MM.1S (cell line): Measurements from ENCODE around the gene RUFY4.

Source experiments
- DNase-seq: peaks from one replicate; pipeline ENCODE4 v3.0.0-alpha.2; 2015
- H2AFZ ChIP-seq: fragments of 300-600 bp; sonication (generic); 2 replicates; pipeline ENCODE4 v1.6.0; 2016; ENCODE audit warnings: antibody characterized with exemption, low read length
- H3F3A ChIP-seq: fragments of 300-600 bp; sonication (generic); 2 replicates; pipeline ENCODE4 v1.6.1; 2016; ENCODE audit warnings: mild to moderate bottlenecking, antibody characterized with exemption, low read length, moderate library complexity, mixed read lengths; ENCODE audit not compliant: insufficient read depth
- H3K27ac ChIP-seq: fragments of 300-600 bp; sonication (generic); 2 replicates; pipeline ENCODE4 v1.5.1; 2016; ENCODE audit warnings: mild to moderate bottlenecking, low read length
- H3K27me3 ChIP-seq: fragments of 300-600 bp; sonication (generic); replicated peaks from 2 replicates; pipeline ENCODE4 v1.6.0; 2016; ENCODE audit warnings: low read length; ENCODE audit not compliant: insufficient read depth
- H3K36me3 ChIP-seq: fragments of 300-600 bp; sonication (generic); replicated peaks from 2 replicates; pipeline ENCODE4 v1.6.1; 2016; ENCODE audit warnings: mild to moderate bottlenecking, low read length, mixed read lengths; ENCODE audit not compliant: insufficient read depth
- H3K4me1 ChIP-seq: fragments of 300-600 bp; sonication (generic); 2 replicates; pipeline ENCODE4 v1.6.1; 2016; ENCODE audit warnings: low read length, mixed read lengths
- H3K4me2 ChIP-seq: fragments of 300-600 bp; sonication (generic); 2 replicates; pipeline ENCODE4 v1.6.0; 2016; ENCODE audit warnings: low read depth, low read length
- H3K4me3 ChIP-seq: fragments of 300-600 bp; sonication (generic); 2 replicates; pipeline ENCODE4 v1.5.1; 2016; ENCODE audit warnings: low read length, mixed read lengths
- H3K79me2 ChIP-seq: fragments of 300-600 bp; sonication (generic); 2 replicates; pipeline ENCODE4 v1.6.1; 2016; ENCODE audit warnings: mixed run types, low read length, mixed read lengths
- H3K9ac ChIP-seq: fragments of 300-600 bp; sonication (generic); 2 replicates; pipeline ENCODE4 v1.6.1; 2016; ENCODE audit warnings: low read length, mixed read lengths
- H3K9me2 ChIP-seq: fragments of 300-600 bp; sonication (generic); replicated peaks from 2 replicates; pipeline ENCODE4 v1.6.1; 2016; ENCODE audit warnings: mild to moderate bottlenecking, low read length, mixed read lengths; ENCODE audit not compliant: insufficient read depth
- H3K9me3 ChIP-seq: fragments of 300-600 bp; sonication (generic); replicated peaks from 2 replicates; pipeline ENCODE4 v1.6.1; 2016; ENCODE audit warnings: mild to moderate bottlenecking, low read length, mixed read lengths; ENCODE audit not compliant: insufficient read depth
- H4K20me1 ChIP-seq: fragments of 300-600 bp; sonication (generic); 2 replicates; pipeline ENCODE4 v1.6.1; 2016; ENCODE audit warnings: mild to moderate bottlenecking, low read length, moderate library complexity, mixed read lengths; ENCODE audit not compliant: insufficient read depth
- CTCF ChIP-seq: fragments of 300-600 bp; sonication (generic); IDR thresholded peaks from 2 replicates; pipeline ENCODE4 v1.5.1; 2016; ENCODE audit warnings: antibody characterized with exemption, low read length, mixed read lengths
- EZH2 ChIP-seq: fragments of 300-600 bp; sonication (generic); optimal IDR thresholded peaks from 2 replicates; pipeline ENCODE3; 2017; ENCODE audit warnings: low read depth, mild to moderate bottlenecking, antibody characterized with exemption, low read length, mixed read lengths
- EZH2phosphoT487 ChIP-seq: fragments of 300-600 bp; sonication (generic); IDR thresholded peaks from 2 replicates; pipeline ENCODE4 v1.6.1; 2018; ENCODE audit warnings: antibody characterized with exemption, low read length

RUFY4 gene

GRCh38 chr2:218060118-218060517, 8.9 kb upstream of the RUFY4 start:
- no peak overlapping the region for H3K4me2 ChIP-seq
- no peaks in the 10 kb centered on the region for H3K36me3 ChIP-seq
- H3K4me1 ChIP-seq = no peaks in the 10 kb centered on the region
- H4K20me1 ChIP-seq = no peaks in the 10 kb centered on the region
- no peak overlapping the region for H3K27ac ChIP-seq
- H3K4me3 ChIP-seq = no peak overlapping the region
- H3K9me2 ChIP-seq = no peaks in the 10 kb centered on the region
- DNase-seq = no peak
- H3K79me2 ChIP-seq = no peaks in the 10 kb centered on the region
- no peaks in the 10 kb centered on the region for H3K27me3 ChIP-seq
- H3K9ac ChIP-seq = no peak overlapping the region
- TF ChIP-seq CTCF (no peak), EZH2phosphoT487 (no peak)
- no peaks in the 10 kb centered on the region for H3F3A ChIP-seq
- H2AFZ ChIP-seq = no peak overlapping the region
- no peaks in the 10 kb centered on the region for H3K9me3 ChIP-seq

GRCh38 chr2:218060950-218061660, 7.9 kb upstream of the RUFY4 start:
- H3K9ac ChIP-seq = no peak overlapping the region
- H3K4me2 ChIP-seq = no peak overlapping the region
- H3K4me1 ChIP-seq = no peaks in the 10 kb centered on the region
- no peaks in the 10 kb centered on the region for H3K9me2 ChIP-seq
- TF ChIP-seq CTCF (no peak), EZH2 (no peak), EZH2phosphoT487 (no peak)
- H3K36me3 ChIP-seq = no peaks in the 10 kb centered on the region
- H3K27me3 ChIP-seq = no peaks in the 10 kb centered on the region
- H3K4me3 ChIP-seq = no peak overlapping the region
- no peak for DNase-seq
- no peak overlapping the region for H3K27ac ChIP-seq
- no peak overlapping the region for H2AFZ ChIP-seq
- H3K79me2 ChIP-seq = no peaks in the 10 kb centered on the region
- H3K9me3 ChIP-seq = no peaks in the 10 kb centered on the region
- no peaks in the 10 kb centered on the region for H4K20me1 ChIP-seq
- no peaks in the 10 kb centered on the region for H3F3A ChIP-seq

- DNase-seq = no peak
- Histone ChIP-seq H3K9ac (no peak overlapping the region), H4K20me1 (no peaks in the 10 kb centered on the region), H2AFZ (no peak overlapping the region), H3K79me2 (no peaks in the 10 kb centered on the region), H3K27me3 (no peaks in the 10 kb centered on the region), H3K4me2 (no peak overlapping the region), H3K27ac (no peak overlapping the region), H3K36me3 (no peaks in the 10 kb centered on the region), H3K9me2 (no peaks in the 10 kb centered on the region), H3K4me3 (no peak overlapping the region), H3F3A (no peaks in the 10 kb centered on the region), H3K4me1 (0 out of 2 replicates have a peak, but pooled peaks cover 1% of the 10 kb centered on the region), H3K9me3 (no peaks in the 10 kb centered on the region)
- TF ChIP-seq EZH2 (no peak), CTCF (no peak)
Observed at GRCh38 chr2:218063486-218063885, 5.6 kb upstream of the RUFY4 start.
